NCI-H187 (cell line): ENCODE data around the gene AHI1.

Experiments used
- DNase-seq, 2 experiments: peaks; one replicate each; lab custom pipeline; 2025; lab: John Stamatoyannopoulos, UW

The AHI1 gene

GRCh38 chr6:135451617-135452190 is 45.8 kb downstream of the AHI1 start:
- no peak for DNase-seq

DNA sequence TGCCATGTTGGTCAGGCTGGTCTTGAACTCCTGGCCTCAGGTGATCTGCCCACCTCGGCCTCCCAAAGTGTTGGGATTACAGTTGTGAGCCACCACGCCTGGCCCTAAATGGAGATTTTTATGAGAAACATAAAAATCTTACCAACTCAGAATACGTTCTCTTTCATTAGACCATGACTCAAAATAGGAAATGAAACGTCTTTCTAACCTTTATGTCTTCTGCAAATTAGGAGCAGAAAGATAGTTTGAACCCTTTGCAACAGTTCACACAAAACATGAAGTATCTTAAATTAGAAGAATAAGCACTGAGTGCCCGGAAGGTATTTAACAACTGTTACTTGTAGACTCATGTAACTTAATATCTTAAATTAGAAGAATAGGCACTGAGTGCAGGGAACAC is 48.3 kb downstream of the AHI1 start:
- DNase-seq, result no peak

DNA sequence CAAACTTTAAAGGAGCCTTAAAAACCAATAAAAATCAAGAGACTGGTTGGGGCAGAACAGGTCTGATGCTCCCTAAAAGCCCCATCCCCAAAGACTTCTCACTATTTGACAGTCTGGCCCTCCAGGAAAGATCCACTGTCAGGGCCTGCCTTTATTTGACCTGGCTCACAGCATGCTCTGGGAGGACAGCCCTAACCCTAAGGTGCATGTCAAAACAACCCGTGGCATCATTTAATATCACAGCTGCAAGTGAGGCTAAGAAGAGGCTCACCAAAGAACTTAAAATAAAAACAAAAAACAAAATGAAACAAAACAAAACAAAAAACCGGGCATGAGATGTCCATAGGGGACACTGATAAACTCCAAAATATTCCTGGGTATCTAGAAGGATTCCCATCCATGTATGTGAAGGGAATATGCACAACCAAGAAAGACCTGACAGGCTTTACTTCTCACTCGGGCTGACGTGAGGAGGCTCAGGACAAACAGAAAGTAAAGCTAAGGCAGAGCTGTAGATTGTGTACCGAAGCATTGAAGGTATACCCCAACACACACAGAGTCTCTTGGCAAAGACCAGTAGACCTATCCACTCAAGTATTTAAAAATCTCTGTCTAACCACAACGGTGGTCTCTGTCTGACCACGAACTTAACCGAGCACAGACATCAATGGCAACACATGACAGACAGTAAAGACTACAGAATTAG is 57.3 kb downstream of the AHI1 start:
- no peak for DNase-seq

DNA sequence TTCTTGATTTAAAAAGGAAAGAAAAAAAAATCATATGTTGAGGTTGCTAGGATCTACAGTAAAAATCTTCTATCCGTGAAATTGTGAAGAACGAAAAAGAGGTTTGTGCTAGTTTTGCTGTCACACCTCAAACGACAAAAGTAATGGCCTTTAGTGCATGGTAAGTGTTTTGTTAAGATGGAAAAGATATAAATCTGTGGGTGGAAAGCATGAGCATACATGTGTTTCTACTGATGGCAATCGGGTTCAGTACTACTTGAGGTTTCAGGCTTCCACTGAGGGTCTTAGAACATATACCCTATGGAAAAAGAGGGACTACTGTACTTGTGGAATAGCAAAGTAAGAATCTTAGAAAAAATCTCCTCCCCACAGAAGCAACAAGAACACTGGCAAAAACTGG is 58.0 kb downstream of the AHI1 start:
- no peak for DNase-seq

DNA sequence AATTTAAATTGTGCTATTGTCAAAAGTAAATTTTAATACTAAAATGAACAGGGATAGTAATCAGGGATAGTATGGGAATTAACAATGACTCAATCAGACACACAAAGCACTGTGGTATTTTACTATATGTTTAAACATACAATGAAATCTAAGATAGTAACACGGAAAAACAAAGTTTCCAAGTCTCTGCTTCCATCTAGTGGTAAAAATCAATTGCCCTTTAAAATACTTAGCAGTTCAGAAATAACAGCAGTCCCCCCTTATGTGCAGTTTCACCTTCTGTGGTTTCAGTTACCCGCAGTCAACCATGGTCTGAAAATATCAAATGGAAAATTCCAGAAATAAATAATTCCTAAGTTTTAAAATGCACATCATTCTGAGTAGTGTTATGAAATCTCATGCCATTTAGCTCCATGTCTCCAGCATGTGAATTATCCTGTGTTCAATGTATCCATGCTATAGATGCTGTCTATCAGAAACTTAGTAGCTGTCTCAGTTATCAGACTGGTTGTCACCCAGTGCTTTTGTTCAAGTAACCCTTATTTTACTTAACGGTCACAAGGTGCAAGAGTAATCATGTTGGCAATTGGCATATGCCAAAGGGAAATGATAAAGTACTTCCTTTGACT is 58.5 kb downstream of the AHI1 start:
- DNase-seq, result no peak

DNA sequence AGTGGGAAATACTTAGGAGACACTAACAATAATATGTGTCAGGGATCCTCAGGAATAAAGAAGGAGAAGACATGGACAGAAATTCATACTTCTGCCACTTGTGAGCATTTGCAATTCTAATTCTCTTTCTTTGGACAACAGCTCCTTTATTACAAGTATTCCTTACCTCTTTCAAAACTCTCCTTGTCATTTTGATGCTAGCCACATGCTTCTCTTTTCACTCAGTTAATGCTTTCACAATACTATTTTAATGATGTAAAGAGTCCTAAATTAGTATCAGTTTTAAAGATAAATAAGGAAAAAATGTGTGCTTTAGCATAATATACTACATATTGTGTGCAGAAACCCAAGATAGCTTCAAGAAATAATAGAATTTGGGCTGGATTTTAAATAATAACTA is 62.5 kb downstream of the AHI1 start:
- DNase-seq, result no peak

GRCh38 chr6:135434095-135434494 is 63.4 kb downstream of the AHI1 start:
- no peak for DNase-seq

- no peak for DNase-seq
Observed at GRCh38 chr6:135428078-135428477, 69.5 kb downstream of the AHI1 start.

GRCh38 chr6:135426833-135427232 is 70.7 kb downstream of the AHI1 start:
- DNase-seq, result no peak

- DNase-seq, result no peak
Observed at GRCh38 chr6:135424385-135424784, 73.2 kb downstream of the AHI1 start.

GRCh38 chr6:135423649-135424128 is 73.9 kb downstream of the AHI1 start:
- no peak for DNase-seq

DNA sequence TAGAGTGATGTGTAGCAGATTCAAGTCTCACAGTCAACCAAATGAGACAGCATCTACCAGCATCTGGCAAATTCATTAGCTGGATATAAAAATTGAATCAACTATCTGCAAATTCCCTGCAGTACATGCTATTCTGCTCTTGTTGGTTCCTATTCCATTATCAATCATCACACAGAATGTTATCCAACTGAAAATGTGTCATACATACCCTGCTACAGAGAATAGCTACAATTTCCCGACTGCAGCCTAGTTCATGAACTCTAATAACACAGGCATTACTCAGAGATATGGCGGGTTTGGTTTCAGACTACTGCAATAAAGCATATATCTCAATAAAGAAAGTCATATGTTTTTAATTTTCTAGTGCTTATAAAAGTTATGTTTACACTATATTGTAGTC is 78.4 kb downstream of the AHI1 start:
- no peak for DNase-seq

- no peak for DNase-seq
Observed at GRCh38 chr6:135418040-135418760, 79.3 kb downstream of the AHI1 start.

- no peak for DNase-seq
Observed at GRCh38 chr6:135412761-135413160, 84.8 kb downstream of the AHI1 start.

GRCh38 chr6:135411849-135412248 is 85.7 kb downstream of the AHI1 start:
- no peak for DNase-seq

DNA sequence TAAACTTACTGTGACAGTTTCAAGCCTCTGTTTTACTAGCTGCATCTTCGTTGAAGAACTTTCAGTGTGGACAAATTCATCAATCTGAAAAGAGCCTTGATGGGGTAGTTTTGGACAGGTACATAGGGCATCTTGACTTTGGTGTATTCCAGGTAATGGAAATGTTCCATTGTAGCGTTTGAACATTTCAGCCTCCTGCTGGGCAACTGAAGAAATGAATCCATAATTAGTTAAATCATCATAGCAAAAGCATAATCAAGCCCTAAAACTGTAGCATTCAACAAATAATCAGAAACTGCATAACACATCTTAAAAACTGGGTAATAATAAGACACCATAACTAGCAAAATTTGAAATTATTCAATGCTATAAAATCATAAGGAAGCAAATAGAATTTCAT is 86.2 kb downstream of the AHI1 start:
- DNase-seq, result no peak

- no peak for DNase-seq
Observed at GRCh38 chr6:135410856-135411255, 86.7 kb downstream of the AHI1 start.

GRCh38 chr6:135403584-135403983 is 94.0 kb downstream of the AHI1 start:
- DNase-seq, result no peak

- DNase-seq, result no peak
Observed at GRCh38 chr6:135402311-135402710, 95.2 kb downstream of the AHI1 start.

GRCh38 chr6:135397172-135397952 is 100.2 kb downstream of the AHI1 start:
- DNase-seq, result no peak

DNA sequence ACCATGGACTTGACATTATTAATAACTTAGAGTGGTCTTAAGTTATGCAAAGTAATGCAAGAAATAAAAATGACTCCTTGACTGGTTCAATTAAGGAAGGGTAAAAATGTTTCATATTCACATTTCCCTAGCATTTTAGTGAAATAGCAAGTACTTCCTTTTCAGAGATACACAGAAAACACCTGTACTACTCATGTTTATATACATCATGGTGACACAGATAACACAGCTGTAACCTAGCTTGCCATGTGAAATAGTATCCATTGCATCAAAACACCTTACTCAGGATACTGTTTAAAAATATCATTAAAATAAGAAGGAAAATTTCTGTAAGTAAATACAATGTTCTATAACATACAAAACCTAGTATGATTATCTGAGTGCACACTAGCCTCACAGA is 102.4 kb downstream of the AHI1 start:
- DNase-seq, result no peak

DNA sequence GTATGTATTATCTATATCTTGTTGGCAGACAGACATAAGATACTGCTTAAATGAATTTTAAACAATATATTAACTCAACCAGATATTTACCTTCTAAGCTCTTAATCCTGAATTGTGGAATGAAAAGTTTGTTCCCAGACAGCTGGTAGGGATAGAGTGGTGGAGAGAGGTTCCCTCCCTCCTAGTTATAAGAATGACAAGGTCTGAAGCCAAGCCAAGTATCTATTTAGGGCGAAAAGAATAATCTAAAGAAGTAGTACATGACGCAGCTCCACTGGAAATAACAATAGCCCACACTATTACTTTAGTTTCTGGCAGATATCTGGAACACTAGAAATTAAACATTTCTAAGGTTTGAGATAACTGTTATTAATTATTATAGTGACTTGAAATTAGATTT is 104.3 kb downstream of the AHI1 start:
- no peak for DNase-seq
